Measurements from ENCODE around the gene OLA1. TPM values are rescaled to one million over a fixed set of nuclear protein-coding genes. Genes with fewer than 3 reads are reported as not detected.

The OLA1 gene
- polyA plus RNA-seq, 1 donor from 2014 or later: 134 TPM

GRCh38 chr2:174083843-174084458 lies 164.4 kb downstream of the OLA1 start:
- Histone ChIP-seq H3K4me3 (ENCODE audit: low read length) (peak overlapping the region; percentile 12), H3F3A (ENCODE audit: insufficient read depth, low read length, poor library complexity, severe bottlenecking) (no peaks in the 10 kb centered on the region), H3K79me2 (replicated peaks; ENCODE audit: insufficient read depth, low read length) (no peaks in the 10 kb centered on the region), H3K27me3 (ENCODE audit: insufficient read depth, low read depth, low read length) (no peaks in the 10 kb centered on the region), H3K27ac (ENCODE audit: low read length) (no peak overlapping the region), H3K9me2 (ENCODE audit: insufficient read depth, low read length) (no peaks in the 10 kb centered on the region), H3K4me2 (ENCODE audit: low read length) (no peak overlapping the region), H2AFZ (ENCODE audit: low read depth, low read length) (no peak overlapping the region), H3K36me3 (ENCODE audit: insufficient read depth, low read length) (no peaks in the 10 kb centered on the region), H4K20me1 (ENCODE audit: insufficient read depth) (no peaks in the 10 kb centered on the region), H3K9ac (ENCODE audit: low read length) (no peak overlapping the region), H3K9me3 (ENCODE audit: low read length) (no peaks in the 10 kb centered on the region)
- no peak for TF ChIP-seq TAF1 (IDR thresholded peaks at IDR 0.05; ENCODE audit: low read depth)
- no peak for TF ChIP-seq RAD21 (conservative IDR thresholded peaks at IDR 0.05)
- peak; percentile 58 for TF ChIP-seq EP300 (conservative IDR thresholded peaks at IDR 0.05; ENCODE audit: poor library complexity, severe bottlenecking)
- TF ChIP-seq MXI1 (conservative IDR thresholded peaks at IDR 0.05; ENCODE audit: poor library complexity, severe bottlenecking): no peak

DNA sequence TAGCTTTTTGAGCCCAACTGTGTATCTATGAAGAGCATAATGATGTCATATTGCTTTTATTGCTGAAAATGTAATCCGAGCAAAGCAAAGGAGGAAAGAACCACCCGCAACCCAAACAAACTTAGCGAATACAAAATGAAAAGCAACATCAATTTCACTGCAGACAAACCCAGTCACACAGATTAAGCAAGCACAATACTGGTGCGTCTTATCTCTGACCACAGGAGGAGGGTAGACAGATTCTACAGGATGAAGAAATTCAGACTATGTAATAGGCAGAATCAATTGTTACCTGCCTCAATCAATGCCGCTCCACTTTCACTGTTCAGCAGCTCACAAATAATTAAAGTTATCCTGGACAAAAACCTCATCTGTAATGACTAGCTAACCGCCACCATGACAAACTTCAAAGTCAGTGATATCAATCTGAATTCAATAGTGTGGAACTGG lies 167.6 kb downstream of the OLA1 start:
- Histone ChIP-seq H2AFZ (ENCODE audit: low read depth, low read length) (no peak overlapping the region), H3K9me2 (ENCODE audit: insufficient read depth, low read length) (no peaks in the 10 kb centered on the region), H3K9me3 (ENCODE audit: low read length) (no peaks in the 10 kb centered on the region), H3K36me3 (ENCODE audit: insufficient read depth, low read length) (no peaks in the 10 kb centered on the region), H3K4me2 (ENCODE audit: low read length) (no peak overlapping the region), H4K20me1 (ENCODE audit: insufficient read depth) (no peaks in the 10 kb centered on the region), H3K9ac (ENCODE audit: low read length) (no peak overlapping the region), H3K4me3 (ENCODE audit: low read length) (no peak overlapping the region), H3K79me2 (replicated peaks; ENCODE audit: insufficient read depth, low read length) (no peaks in the 10 kb centered on the region), H3K27me3 (ENCODE audit: insufficient read depth, low read depth, low read length) (no peaks in the 10 kb centered on the region), H3K27ac (ENCODE audit: low read length) (no peak overlapping the region), H3F3A (ENCODE audit: insufficient read depth, low read length, poor library complexity, severe bottlenecking) (no peaks in the 10 kb centered on the region)
- TF ChIP-seq POLR2AphosphoS5 (IDR thresholded peaks at IDR 0.05): no peak
- TF ChIP-seq REST (IDR thresholded peaks at IDR 0.05; ENCODE audit: borderline replicate concordance): no peak
- TF ChIP-seq SMC3 (conservative IDR thresholded peaks at IDR 0.05; ENCODE audit: poor library complexity): no peak
- TF ChIP-seq TAF1 (IDR thresholded peaks at IDR 0.05; ENCODE audit: low read depth): no peak
- no peak for TF ChIP-seq RAD21 (conservative IDR thresholded peaks at IDR 0.05)
- TF ChIP-seq, protein P1, sequence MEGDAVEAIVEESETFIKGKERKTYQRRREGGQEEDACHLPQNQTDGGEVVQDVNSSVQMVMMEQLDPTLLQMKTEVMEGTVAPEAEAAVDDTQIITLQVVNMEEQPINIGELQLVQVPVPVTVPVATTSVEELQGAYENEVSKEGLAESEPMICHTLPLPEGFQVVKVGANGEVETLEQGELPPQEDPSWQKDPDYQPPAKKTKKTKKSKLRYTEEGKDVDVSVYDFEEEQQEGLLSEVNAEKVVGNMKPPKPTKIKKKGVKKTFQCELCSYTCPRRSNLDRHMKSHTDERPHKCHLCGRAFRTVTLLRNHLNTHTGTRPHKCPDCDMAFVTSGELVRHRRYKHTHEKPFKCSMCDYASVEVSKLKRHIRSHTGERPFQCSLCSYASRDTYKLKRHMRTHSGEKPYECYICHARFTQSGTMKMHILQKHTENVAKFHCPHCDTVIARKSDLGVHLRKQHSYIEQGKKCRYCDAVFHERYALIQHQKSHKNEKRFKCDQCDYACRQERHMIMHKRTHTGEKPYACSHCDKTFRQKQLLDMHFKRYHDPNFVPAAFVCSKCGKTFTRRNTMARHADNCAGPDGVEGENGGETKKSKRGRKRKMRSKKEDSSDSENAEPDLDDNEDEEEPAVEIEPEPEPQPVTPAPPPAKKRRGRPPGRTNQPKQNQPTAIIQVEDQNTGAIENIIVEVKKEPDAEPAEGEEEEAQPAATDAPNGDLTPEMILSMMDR (IDR thresholded peaks at IDR 0.05; ENCODE audit: poor library complexity, severe bottlenecking): no peak
- no peak for TF ChIP-seq EP300 (conservative IDR thresholded peaks at IDR 0.05; ENCODE audit: poor library complexity, severe bottlenecking)
- TF ChIP-seq MXI1 (conservative IDR thresholded peaks at IDR 0.05; ENCODE audit: poor library complexity, severe bottlenecking): no peak
- TF ChIP-seq EZH2 (IDR thresholded peaks at IDR 0.05; ENCODE audit: borderline replicate concordance, insufficient read depth, low read length, poor library complexity, severe bottlenecking): no peak
